HepG2 (cell line): ENCODE data around the gene BCAS1. TPM values are rescaled to one million over a fixed set of nuclear protein-coding genes. Genes with fewer than 3 reads are reported as not detected.

Experiments used
- ATM ChIP-seq: fragments of 450-650 bp; IDR thresholded peaks from 2 replicates; pipeline ENCODE4 v1.7.1; 2017; ENCODE audit warnings: mild to moderate bottlenecking, borderline replicate concordance
- GATA4 ChIP-seq: sonication (generic); IDR thresholded peaks from 2 replicates; pipeline ENCODE4 v1.6.1; 2016; ENCODE audit warnings: antibody characterized with exemption, low read depth, borderline replicate concordance
- GLI4 ChIP-seq: sonication (generic); formaldehyde crosslinking; IDR thresholded peaks from 2 replicates; pipeline ENCODE4 v1.5.1; 2020; ENCODE audit warnings: missing genetic modification reagents, mild to moderate bottlenecking, moderate library complexity, borderline replicate concordance
- HNF4G ChIP-seq, 2 experiments: sonication (generic) in 1 of 2; formaldehyde crosslinking in 1 of 2; IDR thresholded peaks; 2 replicates each; pipeline versions ENCODE4 v1.4.0 to v1.6.1; 2011 to 2020; ENCODE audit warnings: borderline replicate concordance in 2 of 2, low read depth in 2 of 2, mild to moderate bottlenecking in 2 of 2, low read length in 1 of 2, missing genetic modification reagents in 1 of 2, moderate library complexity in 1 of 2
- KDM3A ChIP-seq: IDR thresholded peaks from 2 replicates; pipeline ENCODE4 v1.6.1; 2018; ENCODE audit warnings: low read depth, missing compliant biosample characterization
- MED1 ChIP-seq: sonication (generic); formaldehyde crosslinking; IDR thresholded peaks from 2 replicates; pipeline ENCODE4 v1.4.0; 2020; ENCODE audit warnings: missing genetic modification reagents
- NAIF1 ChIP-seq: sonication (generic); formaldehyde crosslinking; IDR thresholded peaks from 2 replicates; pipeline ENCODE4 v1.5.0; 2020; ENCODE audit warnings: mild to moderate bottlenecking, missing genetic modification reagents, borderline replicate concordance
- NR2F1 ChIP-seq, 2 experiments: fragments of 450-650 bp in 1 of 2; formaldehyde crosslinking in 1 of 2; IDR thresholded peaks; 2 replicates each; pipeline versions ENCODE4 v1.5.0 to v1.6.1; 2016 to 2020; ENCODE audit warnings: mild to moderate bottlenecking in 1 of 2, missing compliant biosample characterization in 1 of 2, missing genetic modification reagents in 1 of 2, moderate library complexity in 1 of 2
- PHF8 ChIP-seq: sonication (generic); formaldehyde crosslinking; IDR thresholded peaks from 2 replicates; pipeline ENCODE4 v1.5.0; 2020; ENCODE audit warnings: missing genetic modification reagents
- SAP130 ChIP-seq: IDR thresholded peaks from 2 replicates; pipeline ENCODE4 v1.6.1; 2016; ENCODE audit warnings: low read depth
- SOX6 ChIP-seq, 2 experiments: fragments of 450-650 bp in 1 of 2; sonication (generic) in 1 of 2; formaldehyde crosslinking in 1 of 2; IDR thresholded peaks; 2 replicates each; pipeline versions ENCODE4 v1.4.0 to v1.6.1; 2017 to 2020; ENCODE audit warnings: antibody characterized with exemption in 1 of 2, mild to moderate bottlenecking in 1 of 2, missing genetic modification reagents in 1 of 2
- ZBTB20 ChIP-seq: sonication (generic); formaldehyde crosslinking; IDR thresholded peaks from 2 replicates; pipeline ENCODE4 v1.8.1; 2023; ENCODE audit warnings: missing genetic modification reagents, low read depth, mild to moderate bottlenecking, borderline replicate concordance
- ZBTB21 ChIP-seq: sonication (generic); formaldehyde crosslinking; IDR thresholded peaks from 2 replicates; pipeline ENCODE4 v1.4.0; 2020; ENCODE audit warnings: missing genetic modification reagents
- ZNF251 ChIP-seq: sonication (generic); formaldehyde crosslinking; IDR thresholded peaks from 2 replicates; pipeline ENCODE4 v1.9.0; 2021; ENCODE audit warnings: mild to moderate bottlenecking, missing genetic modification reagents
- ZNF280D ChIP-seq: sonication (generic); formaldehyde crosslinking; IDR thresholded peaks from 2 replicates; pipeline ENCODE4 v1.5.1; 2020; ENCODE audit warnings: mild to moderate bottlenecking, missing genetic modification reagents
- ZNF335 ChIP-seq: sonication (generic); formaldehyde crosslinking; IDR thresholded peaks from 2 replicates; pipeline ENCODE4 v1.4.0; 2020; ENCODE audit warnings: missing genetic modification reagents
- ZSCAN9 ChIP-seq: IDR thresholded peaks from 2 replicates; pipeline ENCODE4 v1.6.1; 2016; ENCODE audit warnings: borderline replicate concordance
- polyA plus RNA-seq, 8 experiments: library from polyadenylated mRNA; depleted of rRNA in 3 of 8; stranded (reverse) in 7 of 8; unstranded in 1 of 8; fragments of >200 nt; fragmentation: Illumina TruSeq in 4 of 8; extraction: Trizol in 4 of 8; gene quantifications; 2 replicates each; pipeline versions ENCODE4 v1.2.1 to v1.2.3, GENCODE V29; 2011 to 2016; ENCODE audit warnings: low read depth in 4 of 8, missing spikeins in 1 of 8, mixed read lengths in 1 of 8; ENCODE audit not compliant: insufficient read depth in 1 of 8
- total RNA-seq, 5 experiments: library from RNA; depleted of rRNA; stranded (reverse); fragments of >200 nt; fragmentation: Illumina TruSeq; extraction: Trizol; gene quantifications; 2 replicates each; pipeline ENCODE4 v1.2.3, GENCODE V29; 2016; ENCODE audit warnings: low read depth in 1 of 5
- TF ChIP-seq, protein P1 (sequence below): IDR thresholded peaks from 2 replicates; pipeline ENCODE4 v1.6.1; 2016; ENCODE audit warnings: missing genetic modification reagents, missing compliant biosample characterization
- TF ChIP-seq, protein P2 (sequence below): IDR thresholded peaks from 2 replicates; pipeline ENCODE4 v1.6.1; 2012; ENCODE audit warnings: low read depth, low read length, improper control_type of control experiment
- TF ChIP-seq, protein P3 (sequence below): sonication (generic); formaldehyde crosslinking; IDR thresholded peaks from 2 replicates; pipeline ENCODE4 v1.5.1; 2020; ENCODE audit warnings: mild to moderate bottlenecking, missing genetic modification reagents, borderline replicate concordance

The BCAS1 gene
- total and polyA plus RNA-seq, 2 of the 13 experiments (the other 11 are each of a cell fraction or from before 2014, with no cell fraction given), result 0.55 to 0.91 TPM

DNA sequence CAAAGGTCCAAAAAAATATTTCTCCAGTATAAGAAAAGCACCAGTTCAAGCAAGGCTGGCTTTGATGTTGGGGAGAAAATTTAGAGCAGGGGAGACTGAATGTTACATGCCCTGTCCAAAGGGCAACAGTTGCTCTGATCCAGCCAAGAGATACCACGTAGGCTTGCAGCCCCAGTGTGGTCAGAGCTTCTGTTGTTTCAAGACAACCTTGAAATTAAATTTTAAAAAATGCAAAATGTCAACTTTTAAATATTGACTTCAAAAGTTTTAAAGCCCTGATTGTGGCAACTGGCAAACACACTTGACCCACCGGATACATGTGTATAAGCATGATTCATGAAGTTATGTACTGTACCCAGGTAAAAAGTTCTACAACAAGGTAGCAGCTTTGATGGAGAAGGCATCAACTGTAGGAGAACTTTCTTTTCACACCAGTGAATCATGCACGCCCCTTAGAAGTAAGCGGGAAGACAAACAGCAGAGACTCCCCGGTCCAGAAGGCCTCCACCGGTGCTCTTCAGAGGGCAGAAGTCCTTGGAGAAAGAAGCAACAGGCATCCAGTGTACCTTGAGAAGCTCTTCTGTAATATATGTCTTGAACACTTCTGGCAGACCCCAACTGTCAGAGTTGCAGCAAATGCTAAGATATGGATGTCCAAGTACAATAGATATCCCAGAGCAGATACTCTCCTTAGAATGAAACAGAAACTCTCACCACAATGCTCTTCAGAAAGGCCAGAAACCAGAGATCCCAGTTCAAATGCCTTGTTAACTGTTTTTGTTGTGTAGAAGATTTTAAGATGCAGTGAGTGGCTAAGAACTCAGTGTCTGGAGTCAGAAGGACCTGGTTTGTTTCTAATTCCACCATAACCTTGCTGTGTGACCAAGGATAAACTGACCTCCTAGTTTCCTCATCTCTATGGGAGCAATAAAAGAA is 115.4 kb downstream of the BCAS1 start (continued):
- TF ChIP-seq ZNF280D (CRISPR knock-in tag) (peak; percentile 44; the same call in 1 of the 2 replicates), ZBTB21 (CRISPR knock-in tag) (peak; percentile 21; the same call in 1 of the 2 replicates), ATM (no peak), HNF4G (IDR thresholded peaks at IDR 0.05; ENCODE audit: borderline replicate concordance, low read depth, low read length) (peak; percentile 93), HNF4G (CRISPR knock-in tag; IDR thresholded peaks at IDR 0.05; ENCODE audit: borderline replicate concordance, low read depth) (no peak; the same call in 1 of the 2 replicates), GATA4 (peak; percentile 40; the same call in 1 of the 2 replicates), NAIF1 (no peak), PHF8 (CRISPR knock-in tag) (peak; percentile 11; the same call in 1 of the 2 replicates), GLI4 (CRISPR knock-in tag) (0 out of 2 replicates have a peak, but pooled peaks have one; percentile 49), ZSCAN9 (CRISPR knock-in tag) (peak; percentile 58; the same call in 1 of the 2 replicates), NR2F1 (CRISPR knock-in tag; IDR thresholded peaks at IDR 0.05) (peak in 1 of 2 experiments; percentile 81; a peak in 2 of 4 replicates), MED1 (CRISPR knock-in tag) (peak; percentile 80), KDM3A (CRISPR knock-in tag) (0 out of 2 replicates have a peak, but pooled peaks have one; percentile 43), ZBTB20 (CRISPR knock-in tag) (peak; percentile 24; the same call in 1 of the 2 replicates), SAP130 (CRISPR knock-in tag) (peak; percentile 74), ZNF251 (CRISPR knock-in tag) (no peak), SOX6 (IDR thresholded peaks at IDR 0.05) (no peak), SOX6 (CRISPR knock-in tag; IDR thresholded peaks at IDR 0.05) (peak; percentile 82; the same call in 1 of the 2 replicates), ZNF335 (0 out of 2 replicates have a peak, but pooled peaks have one; percentile 7)
- TF ChIP-seq, protein P1, sequence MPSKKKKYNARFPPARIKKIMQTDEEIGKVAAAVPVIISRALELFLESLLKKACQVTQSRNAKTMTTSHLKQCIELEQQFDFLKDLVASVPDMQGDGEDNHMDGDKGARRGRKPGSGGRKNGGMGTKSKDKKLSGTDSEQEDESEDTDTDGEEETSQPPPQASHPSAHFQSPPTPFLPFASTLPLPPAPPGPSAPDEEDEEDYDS, result peak; percentile 47
- TF ChIP-seq, protein P2, sequence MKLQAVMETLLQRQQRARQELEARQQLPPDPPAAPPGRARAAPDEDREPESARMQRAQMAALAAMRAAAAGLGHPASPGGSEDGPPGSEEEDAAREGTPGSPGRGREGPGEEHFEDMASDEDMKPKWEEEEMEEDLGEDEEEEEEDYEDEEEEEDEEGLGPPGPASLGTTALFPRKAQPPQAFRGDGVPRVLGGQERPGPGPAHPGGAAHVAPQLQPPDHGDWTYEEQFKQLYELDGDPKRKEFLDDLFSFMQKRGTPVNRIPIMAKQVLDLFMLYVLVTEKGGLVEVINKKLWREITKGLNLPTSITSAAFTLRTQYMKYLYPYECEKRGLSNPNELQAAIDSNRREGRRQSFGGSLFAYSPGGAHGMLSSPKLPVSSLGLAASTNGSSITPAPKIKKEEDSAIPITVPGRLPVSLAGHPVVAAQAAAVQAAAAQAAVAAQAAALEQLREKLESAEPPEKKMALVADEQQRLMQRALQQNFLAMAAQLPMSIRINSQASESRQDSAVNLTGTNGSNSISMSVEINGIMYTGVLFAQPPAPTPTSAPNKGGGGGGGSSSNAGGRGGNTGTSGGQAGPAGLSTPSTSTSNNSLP, result peak; percentile 75; the same call in 1 of the 2 replicates
- TF ChIP-seq, protein P3, sequence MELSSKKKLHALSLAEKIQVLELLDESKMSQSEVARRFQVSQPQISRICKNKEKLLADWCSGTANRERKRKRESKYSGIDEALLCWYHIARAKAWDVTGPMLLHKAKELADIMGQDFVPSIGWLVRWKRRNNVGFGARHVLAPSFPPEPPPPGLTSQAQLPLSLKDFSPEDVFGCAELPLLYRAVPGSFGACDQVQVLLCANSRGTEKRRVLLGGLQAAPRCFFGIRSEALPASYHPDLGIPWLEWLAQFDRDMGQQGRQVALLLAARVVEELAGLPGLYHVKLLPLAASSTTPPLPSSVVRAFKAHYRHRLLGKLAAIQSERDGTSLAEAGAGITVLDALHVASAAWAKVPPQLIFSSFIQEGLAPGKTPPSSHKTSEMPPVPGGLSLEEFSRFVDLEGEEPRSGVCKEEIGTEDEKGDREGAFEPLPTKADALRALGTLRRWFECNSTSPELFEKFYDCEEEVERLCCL, result 0 out of 2 replicates have a peak, but pooled peaks have one; percentile 1
